ENCODE data around the gene SLC32A1. TPM values are rescaled to one million over a fixed set of nuclear protein-coding genes. Genes with fewer than 3 reads are reported as not detected.

The SLC32A1 gene
- total RNA-seq, 1 experiment from 2014 or later = 0.09 TPM

GRCh38 chr20:38730167-38730988 is 6.1 kb downstream of the SLC32A1 start:
- ChIA-PET CTCF (interaction anchor here (0.7 to 11.1 kb wide), 19 partner anchors 8 to 319 kb away, joined by 3 to 188 read pairs (median 4); partner anchors contain the start of genes ACTR5 and FAM83D), POLR2A (no interaction called here)
- Mint-ChIP-seq H3K36me3 (no peaks in the 10 kb centered on the region), H3K27ac (no peak overlapping the region), H3K4me1 (peaks cover 53% of the 10 kb centered on the region), H3K27me3 (ENCODE audit: low read depth) (peaks cover 99% of the 10 kb centered on the region), H3K4me3 (peak overlapping the region; percentile 74), H3K9me3 (no peaks in the 10 kb centered on the region)
- no peak for DNase-seq (ENCODE audit: low spot score)
- TF ChIP-seq FOXP1 (CRISPR knock-in tag; IDR thresholded peaks at IDR 0.05; ENCODE audit: borderline replicate concordance) (0 out of 2 replicates have a peak, but pooled peaks have one; percentile 3), CREB1 (CRISPR knock-in tag; IDR thresholded peaks at IDR 0.05) (no peak)
- no peak for ATAC-seq

DNA sequence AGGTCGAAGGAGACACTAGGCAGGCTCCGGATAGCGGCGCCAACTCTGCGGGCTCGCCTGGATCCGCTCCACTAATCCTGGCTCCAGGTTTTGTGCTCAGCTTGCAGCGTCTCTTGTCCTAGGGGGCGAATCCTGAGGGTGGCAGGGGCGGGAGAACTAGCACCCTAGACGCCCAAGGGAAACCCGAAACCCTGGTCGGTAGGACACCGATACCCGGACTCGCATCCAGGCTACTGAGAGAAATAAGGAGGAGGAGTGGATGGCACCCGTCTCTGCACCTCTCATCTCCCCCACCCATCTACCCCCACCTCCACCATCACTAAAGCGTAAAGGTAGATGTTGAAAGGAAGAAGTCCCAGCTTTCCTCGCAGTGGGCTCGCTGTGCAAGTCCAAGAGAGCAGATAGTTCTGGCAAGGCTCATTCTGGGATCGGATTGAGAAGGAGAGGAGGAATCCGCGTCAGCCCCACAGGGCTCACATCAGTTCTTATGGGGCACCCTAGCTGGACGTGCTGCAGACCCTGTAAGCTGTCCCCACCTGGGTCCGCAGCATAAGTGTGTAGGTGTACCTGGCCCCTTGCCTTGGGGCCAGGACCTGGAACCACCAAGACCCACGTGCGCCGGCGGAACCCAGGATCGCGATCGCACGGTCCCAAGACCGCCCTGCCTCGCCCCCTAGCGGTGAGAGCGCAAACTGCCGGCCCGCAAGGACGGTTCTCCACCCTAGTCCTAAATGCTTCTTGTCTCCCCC is 6.9 kb downstream of the SLC32A1 start:
- no peaks in the 10 kb centered on the region for H3K36me3 Mint-ChIP-seq
- peak overlapping the region; percentile 74 for H3K4me3 Mint-ChIP-seq
- peaks cover 51% of the 10 kb centered on the region for H3K4me1 Mint-ChIP-seq
- peaks cover 99% of the 10 kb centered on the region for H3K27me3 Mint-ChIP-seq (ENCODE audit: low read depth)
- CTCF ChIA-PET = interaction anchor here (0.7 to 11.1 kb wide), 15 partner anchors 8 to 195 kb away, joined by 3 to 188 read pairs (median 5); partner anchors contain the start of genes ACTR5 and FAM83D
- H3K9me3 Mint-ChIP-seq = no peaks in the 10 kb centered on the region
- POLR2A ChIA-PET = no interaction called here
- DNase-seq (ENCODE audit: low spot score) (peak; percentile 93), ATAC-seq (peak; percentile 36)
- 0 out of 2 replicates have a peak overlapping the region, but pooled peaks have one; percentile 19 for H3K27ac Mint-ChIP-seq
- TF ChIP-seq, protein P1, sequence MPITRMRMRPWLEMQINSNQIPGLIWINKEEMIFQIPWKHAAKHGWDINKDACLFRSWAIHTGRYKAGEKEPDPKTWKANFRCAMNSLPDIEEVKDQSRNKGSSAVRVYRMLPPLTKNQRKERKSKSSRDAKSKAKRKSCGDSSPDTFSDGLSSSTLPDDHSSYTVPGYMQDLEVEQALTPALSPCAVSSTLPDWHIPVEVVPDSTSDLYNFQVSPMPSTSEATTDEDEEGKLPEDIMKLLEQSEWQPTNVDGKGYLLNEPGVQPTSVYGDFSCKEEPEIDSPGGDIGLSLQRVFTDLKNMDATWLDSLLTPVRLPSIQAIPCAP (CRISPR knock-in tag; IDR thresholded peaks at IDR 0.05) = no peak
- no peak for TF ChIP-seq ZBTB21 (CRISPR knock-in tag; IDR thresholded peaks at IDR 0.05; ENCODE audit: borderline replicate concordance)
- peak; percentile 44; the same call in 1 of the 2 replicates for TF ChIP-seq FOXK1 (CRISPR knock-in tag; IDR thresholded peaks at IDR 0.05)
- TF ChIP-seq, protein P2, sequence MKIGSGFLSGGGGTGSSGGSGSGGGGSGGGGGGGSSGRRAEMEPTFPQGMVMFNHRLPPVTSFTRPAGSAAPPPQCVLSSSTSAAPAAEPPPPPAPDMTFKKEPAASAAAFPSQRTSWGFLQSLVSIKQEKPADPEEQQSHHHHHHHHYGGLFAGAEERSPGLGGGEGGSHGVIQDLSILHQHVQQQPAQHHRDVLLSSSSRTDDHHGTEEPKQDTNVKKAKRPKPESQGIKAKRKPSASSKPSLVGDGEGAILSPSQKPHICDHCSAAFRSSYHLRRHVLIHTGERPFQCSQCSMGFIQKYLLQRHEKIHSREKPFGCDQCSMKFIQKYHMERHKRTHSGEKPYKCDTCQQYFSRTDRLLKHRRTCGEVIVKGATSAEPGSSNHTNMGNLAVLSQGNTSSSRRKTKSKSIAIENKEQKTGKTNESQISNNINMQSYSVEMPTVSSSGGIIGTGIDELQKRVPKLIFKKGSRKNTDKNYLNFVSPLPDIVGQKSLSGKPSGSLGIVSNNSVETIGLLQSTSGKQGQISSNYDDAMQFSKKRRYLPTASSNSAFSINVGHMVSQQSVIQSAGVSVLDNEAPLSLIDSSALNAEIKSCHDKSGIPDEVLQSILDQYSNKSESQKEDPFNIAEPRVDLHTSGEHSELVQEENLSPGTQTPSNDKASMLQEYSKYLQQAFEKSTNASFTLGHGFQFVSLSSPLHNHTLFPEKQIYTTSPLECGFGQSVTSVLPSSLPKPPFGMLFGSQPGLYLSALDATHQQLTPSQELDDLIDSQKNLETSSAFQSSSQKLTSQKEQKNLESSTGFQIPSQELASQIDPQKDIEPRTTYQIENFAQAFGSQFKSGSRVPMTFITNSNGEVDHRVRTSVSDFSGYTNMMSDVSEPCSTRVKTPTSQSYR (CRISPR knock-in tag; IDR thresholded peaks at IDR 0.05) = no peak
- TF ChIP-seq TP53 (CRISPR knock-in tag; IDR thresholded peaks at IDR 0.05) = 0 out of 2 replicates have a peak, but pooled peaks have one; percentile 70
- TF ChIP-seq HMGA2 (CRISPR knock-in tag; IDR thresholded peaks at IDR 0.05) = no peak
- TF ChIP-seq, protein P3, sequence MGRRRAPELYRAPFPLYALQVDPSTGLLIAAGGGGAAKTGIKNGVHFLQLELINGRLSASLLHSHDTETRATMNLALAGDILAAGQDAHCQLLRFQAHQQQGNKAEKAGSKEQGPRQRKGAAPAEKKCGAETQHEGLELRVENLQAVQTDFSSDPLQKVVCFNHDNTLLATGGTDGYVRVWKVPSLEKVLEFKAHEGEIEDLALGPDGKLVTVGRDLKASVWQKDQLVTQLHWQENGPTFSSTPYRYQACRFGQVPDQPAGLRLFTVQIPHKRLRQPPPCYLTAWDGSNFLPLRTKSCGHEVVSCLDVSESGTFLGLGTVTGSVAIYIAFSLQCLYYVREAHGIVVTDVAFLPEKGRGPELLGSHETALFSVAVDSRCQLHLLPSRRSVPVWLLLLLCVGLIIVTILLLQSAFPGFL (CRISPR knock-in tag; IDR thresholded peaks at IDR 0.05; ENCODE audit: borderline replicate concordance) = no peak
- no peak for TF ChIP-seq CBFB (CRISPR knock-in tag; IDR thresholded peaks at IDR 0.05; ENCODE audit: low read depth)
- no peak for TF ChIP-seq KAT7 (CRISPR knock-in tag; IDR thresholded peaks at IDR 0.05; ENCODE audit: borderline replicate concordance)
- TF ChIP-seq ETV6 (CRISPR knock-in tag; IDR thresholded peaks at IDR 0.05) = no peak
- TF ChIP-seq NFYB (CRISPR knock-in tag; conservative IDR thresholded peaks at IDR 0.05; ENCODE audit: low read depth) = no peak
- TF ChIP-seq IRF2 (CRISPR knock-in tag; IDR thresholded peaks at IDR 0.05; ENCODE audit: borderline replicate concordance, low read depth) = no peak
- no peak for TF ChIP-seq CREM (CRISPR knock-in tag; IDR thresholded peaks at IDR 0.05)
- no peak for TF ChIP-seq ZNF232 (CRISPR knock-in tag; IDR thresholded peaks at IDR 0.05)
- TF ChIP-seq, protein P4, sequence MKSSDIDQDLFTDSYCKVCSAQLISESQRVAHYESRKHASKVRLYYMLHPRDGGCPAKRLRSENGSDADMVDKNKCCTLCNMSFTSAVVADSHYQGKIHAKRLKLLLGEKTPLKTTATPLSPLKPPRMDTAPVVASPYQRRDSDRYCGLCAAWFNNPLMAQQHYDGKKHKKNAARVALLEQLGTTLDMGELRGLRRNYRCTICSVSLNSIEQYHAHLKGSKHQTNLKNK (CRISPR knock-in tag; IDR thresholded peaks at IDR 0.05) = no peak
- TF ChIP-seq RORB (CRISPR knock-in tag; IDR thresholded peaks at IDR 0.05) = no peak
- TF ChIP-seq ZNF138 (CRISPR knock-in tag; conservative IDR thresholded peaks at IDR 0.05) = no peak
- TF ChIP-seq, protein P5, sequence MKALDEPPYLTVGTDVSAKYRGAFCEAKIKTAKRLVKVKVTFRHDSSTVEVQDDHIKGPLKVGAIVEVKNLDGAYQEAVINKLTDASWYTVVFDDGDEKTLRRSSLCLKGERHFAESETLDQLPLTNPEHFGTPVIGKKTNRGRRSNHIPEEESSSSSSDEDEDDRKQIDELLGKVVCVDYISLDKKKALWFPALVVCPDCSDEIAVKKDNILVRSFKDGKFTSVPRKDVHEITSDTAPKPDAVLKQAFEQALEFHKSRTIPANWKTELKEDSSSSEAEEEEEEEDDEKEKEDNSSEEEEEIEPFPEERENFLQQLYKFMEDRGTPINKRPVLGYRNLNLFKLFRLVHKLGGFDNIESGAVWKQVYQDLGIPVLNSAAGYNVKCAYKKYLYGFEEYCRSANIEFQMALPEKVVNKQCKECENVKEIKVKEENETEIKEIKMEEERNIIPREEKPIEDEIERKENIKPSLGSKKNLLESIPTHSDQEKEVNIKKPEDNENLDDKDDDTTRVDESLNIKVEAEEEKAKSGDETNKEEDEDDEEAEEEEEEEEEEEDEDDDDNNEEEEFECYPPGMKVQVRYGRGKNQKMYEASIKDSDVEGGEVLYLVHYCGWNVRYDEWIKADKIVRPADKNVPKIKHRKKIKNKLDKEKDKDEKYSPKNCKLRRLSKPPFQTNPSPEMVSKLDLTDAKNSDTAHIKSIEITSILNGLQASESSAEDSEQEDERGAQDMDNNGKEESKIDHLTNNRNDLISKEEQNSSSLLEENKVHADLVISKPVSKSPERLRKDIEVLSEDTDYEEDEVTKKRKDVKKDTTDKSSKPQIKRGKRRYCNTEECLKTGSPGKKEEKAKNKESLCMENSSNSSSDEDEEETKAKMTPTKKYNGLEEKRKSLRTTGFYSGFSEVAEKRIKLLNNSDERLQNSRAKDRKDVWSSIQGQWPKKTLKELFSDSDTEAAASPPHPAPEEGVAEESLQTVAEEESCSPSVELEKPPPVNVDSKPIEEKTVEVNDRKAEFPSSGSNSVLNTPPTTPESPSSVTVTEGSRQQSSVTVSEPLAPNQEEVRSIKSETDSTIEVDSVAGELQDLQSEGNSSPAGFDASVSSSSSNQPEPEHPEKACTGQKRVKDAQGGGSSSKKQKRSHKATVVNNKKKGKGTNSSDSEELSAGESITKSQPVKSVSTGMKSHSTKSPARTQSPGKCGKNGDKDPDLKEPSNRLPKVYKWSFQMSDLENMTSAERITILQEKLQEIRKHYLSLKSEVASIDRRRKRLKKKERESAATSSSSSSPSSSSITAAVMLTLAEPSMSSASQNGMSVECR (CRISPR knock-in tag; IDR thresholded peaks at IDR 0.05; ENCODE audit: borderline replicate concordance) = no peak
- TF ChIP-seq E2F5 (CRISPR knock-in tag; IDR thresholded peaks at IDR 0.05) = no peak
- TF ChIP-seq ZNF263 (CRISPR knock-in tag; IDR thresholded peaks at IDR 0.05; ENCODE audit: low read depth) = no peak
- TF ChIP-seq NFATC4 (CRISPR knock-in tag; IDR thresholded peaks at IDR 0.05) = no peak

Measured in WTC11 (cell line).